Fibroblast of mammary gland (primary cell): ENCODE results near the gene MYG1.

ENCODE experiments used
- DNase-seq: peaks from one replicate; pipeline ENCODE4 v3.0.0-alpha.2; 2010; ENCODE audit warnings: low read depth
- H3K4me3 ChIP-seq: 2 replicates; pipeline ENCODE4 v1.5.1; 2011; ENCODE audit warnings: low read depth, mild to moderate bottlenecking, low read length, moderate library complexity; ENCODE audit not compliant: control insufficient read depth
- CTCF ChIP-seq: conservative IDR thresholded peaks from 2 replicates; pipeline ENCODE4 v1.5.1; 2011; ENCODE audit warnings: low read depth, low read length, inconsistent platforms; ENCODE audit not compliant: control insufficient read depth, insufficient read depth

MYG1 gene

GRCh38 chr12:53306826-53307225, 7.3 kb downstream of the MYG1 start:
- H3K4me3 ChIP-seq, result no peak overlapping the region
- DNase-seq, result no peak
- TF ChIP-seq CTCF, result no peak

GRCh38 chr12:53308276-53308675, 8.8 kb downstream of the MYG1 start:
- no peak for DNase-seq
- no peak for TF ChIP-seq CTCF
- no peak overlapping the region for H3K4me3 ChIP-seq

GRCh38 chr12:53313996-53314395, 14.5 kb downstream of the MYG1 start:
- no peak overlapping the region for H3K4me3 ChIP-seq
- TF ChIP-seq CTCF, result no peak
- DNase-seq, result no peak

GRCh38 chr12:53320352-53321195, 21.1 kb downstream of the MYG1 start:
- peak; percentile 22 for DNase-seq
- H3K4me3 ChIP-seq, result peak overlapping the region; percentile 78
- no peak for TF ChIP-seq CTCF

GRCh38 chr12:53324113-53324778, 24.8 kb downstream of the MYG1 start:
- no peak for DNase-seq
- no peak for TF ChIP-seq CTCF
- peak overlapping the region; percentile 61 for H3K4me3 ChIP-seq

GRCh38 chr12:53324779-53325510, 25.4 kb downstream of the MYG1 start:
- peak; percentile 90 for DNase-seq
- TF ChIP-seq CTCF, result peak; percentile 50
- H3K4me3 ChIP-seq, result peak overlapping the region; percentile 61
